Large intestine (tissue), 12 donors: ENCODE results near the gene GDA. TPM values are rescaled to one million over a fixed set of nuclear protein-coding genes. Genes with fewer than 3 reads are reported as not detected.

Source experiments
- DNase-seq, 2 donors: peaks; one replicate each; pipeline versions ENCODE4 v3.0.0 to v3.0.0-alpha.2; 2013
- H3K27ac ChIP-seq: one replicate; pipeline ENCODE4 v1.5.1; 2013; ENCODE audit warnings: low read length
- H3K27me3 ChIP-seq: 2 replicates; pipeline ENCODE4 v1.6.1; 2013; ENCODE audit warnings: low read length; ENCODE audit not compliant: control insufficient read depth, insufficient read depth
- H3K36me3 ChIP-seq: 2 replicates; pipeline ENCODE4 v1.6.1; 2013; ENCODE audit warnings: low read length; ENCODE audit not compliant: control insufficient read depth, insufficient read depth
- H3K4me1 ChIP-seq: one replicate; pipeline ENCODE4 v1.6.1; 2013; ENCODE audit warnings: low read length; ENCODE audit not compliant: control insufficient read depth, insufficient read depth
- H3K4me3 ChIP-seq: one replicate; pipeline ENCODE4 v1.5.1; 2013; ENCODE audit warnings: low read length
- H3K9me3 ChIP-seq: one replicate; pipeline ENCODE4 v1.6.1; 2013; ENCODE audit warnings: mild to moderate bottlenecking, low read depth, low read length, moderate library complexity; ENCODE audit not compliant: control insufficient read depth
- WGBS: methylation state at CpG from one replicate; pipeline ENCODE4 v1.1.5; 2013; ENCODE audit warnings: low lambda C conversion rate; ENCODE audit not compliant: insufficient coverage; 5-methylcytosine and 5-hydroxymethylcytosine counted together
- long read RNA-seq, 11 donors: transcript quantifications; one replicate each; lab custom pipeline, GENCODE V29; 2026
- polyA plus RNA-seq: library from polyadenylated mRNA; unstranded; fragments of 120-200 nt; gene quantifications from one replicate; pipeline ENCODE4 v1.2.1, GENCODE V29; 2013

The GDA gene
- 97.2 TPM for polyA plus RNA-seq
- long read RNA-seq, donor 1, full-length matches to known transcripts, result 4 of 4 reads
- long read RNA-seq, donor 1, partial matches to known transcripts, result 0 of 4 reads
- long read RNA-seq, donor 1, other reads (novel, unspliced or antisense), result 0 of 4 reads
- long read RNA-seq, donor 2, full-length matches to known transcripts, result 8 of 27 reads
- long read RNA-seq, donor 2, partial matches to known transcripts, result 19 of 27 reads
- long read RNA-seq, donor 2, other reads (novel, unspliced or antisense), result 0 of 27 reads
- long read RNA-seq, donor 3, result 0 reads
- long read RNA-seq, donor 4, result 0 reads
- long read RNA-seq, donor 5, full-length matches to known transcripts, result 2 of 2 reads
- long read RNA-seq, donor 5, partial matches to known transcripts, result 0 of 2 reads
- long read RNA-seq, donor 5, other reads (novel, unspliced or antisense), result 0 of 2 reads
- long read RNA-seq, donor 6, full-length matches to known transcripts, result 10 of 25 reads
- long read RNA-seq, donor 6, partial matches to known transcripts, result 15 of 25 reads
- long read RNA-seq, donor 6, other reads (novel, unspliced or antisense), result 0 of 25 reads
- long read RNA-seq, donor 7, full-length matches to known transcripts, result 2 of 10 reads
- long read RNA-seq, donor 7, partial matches to known transcripts, result 8 of 10 reads
- long read RNA-seq, donor 7, other reads (novel, unspliced or antisense), result 0 of 10 reads
- long read RNA-seq, donor 8, full-length matches to known transcripts, result 4 of 70 reads
- long read RNA-seq, donor 8, partial matches to known transcripts, result 66 of 70 reads
- long read RNA-seq, donor 8, other reads (novel, unspliced or antisense), result 0 of 70 reads
- long read RNA-seq, donor 9, full-length matches to known transcripts, result 3 of 8 reads
- long read RNA-seq, donor 9, partial matches to known transcripts, result 5 of 8 reads
- long read RNA-seq, donor 9, other reads (novel, unspliced or antisense), result 0 of 8 reads
- long read RNA-seq, donor 10, full-length matches to known transcripts, result 10 of 17 reads
- long read RNA-seq, donor 10, partial matches to known transcripts, result 7 of 17 reads
- long read RNA-seq, donor 10, other reads (novel, unspliced or antisense), result 0 of 17 reads
- long read RNA-seq, donor 11, full-length matches to known transcripts, result 5 of 31 reads
- long read RNA-seq, donor 11, partial matches to known transcripts, result 26 of 31 reads
- long read RNA-seq, donor 11, other reads (novel, unspliced or antisense), result 0 of 31 reads

DNA sequence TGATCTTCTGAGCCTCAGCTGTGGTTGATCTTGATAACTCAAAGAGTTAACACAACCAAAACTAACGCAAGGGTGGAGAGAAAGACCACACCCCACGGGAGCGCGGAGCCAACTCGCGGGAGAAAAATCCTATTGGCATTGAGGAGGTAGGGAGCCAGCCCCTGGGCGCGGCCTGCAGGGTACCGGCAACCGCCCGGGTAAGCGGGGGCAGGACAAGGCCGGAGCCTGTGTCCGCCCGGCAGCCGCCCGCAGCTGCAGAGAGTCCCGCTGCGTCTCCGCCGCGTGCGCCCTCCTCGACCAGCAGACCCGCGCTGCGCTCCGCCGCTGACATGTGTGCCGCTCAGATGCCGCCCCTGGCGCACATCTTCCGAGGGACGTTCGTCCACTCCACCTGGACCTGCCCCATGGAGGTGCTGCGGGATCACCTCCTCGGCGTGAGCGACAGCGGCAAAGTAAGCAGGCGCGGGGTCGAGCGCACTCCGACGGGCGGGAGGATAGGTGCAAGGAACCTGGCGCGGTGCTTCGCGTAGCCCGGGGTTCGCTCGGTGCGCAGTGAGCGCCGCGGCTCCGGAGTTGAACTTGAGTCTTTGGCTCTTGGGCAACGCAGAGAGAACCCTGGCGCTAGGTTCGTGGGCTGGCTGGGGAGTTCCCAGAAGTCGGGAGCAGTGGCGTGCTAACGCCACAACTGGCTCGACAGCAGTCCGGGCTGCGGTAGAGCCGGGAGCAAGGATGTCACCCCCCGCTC lies at the start of gene GDA:
Gene GDA (plus strand): TSS at position 210 of the 745 bp plus-strand sequence. CDS start 120 bp downstream, at position 330.
- H3K9me3 ChIP-seq, result no peaks in the 10 kb centered on the region
- no CpG with 5 or more reads among the region's 70 CpGs for whole genome bisulfite sequencing
- H3K27me3 ChIP-seq, result peaks cover 3% of the 10 kb centered on the region
- H3K4me1 ChIP-seq, result peaks cover 10% of the 10 kb centered on the region
- peak; percentile 59 to 84 for DNase-seq
- no peaks in the 10 kb centered on the region for H3K36me3 ChIP-seq
- peak within 1 kb of the TSS; percentile 92 for H3K27ac ChIP-seq
- H3K4me3 ChIP-seq, result peak within 1 kb of the TSS; percentile 73

DNA sequence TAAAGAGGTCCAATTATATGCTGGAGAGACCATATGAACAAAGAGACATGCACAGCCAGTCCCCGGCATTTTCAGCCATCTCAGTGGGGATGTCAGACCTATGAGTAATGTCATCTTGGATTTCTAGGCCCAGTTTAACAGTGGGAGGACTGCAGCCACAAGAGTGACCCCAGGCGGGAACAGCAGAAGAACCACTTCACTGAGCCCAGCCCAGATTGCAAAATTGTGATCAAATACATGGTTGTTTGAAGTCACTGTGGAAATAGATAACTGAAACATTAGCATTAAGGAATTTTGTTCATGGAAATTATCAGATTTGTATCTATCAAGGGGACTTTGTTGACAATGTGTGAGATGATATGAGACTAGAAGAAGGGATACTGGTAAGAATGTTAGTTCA lies 46.7 kb upstream of the GDA start:
- no peak for DNase-seq
- Histone ChIP-seq H3K4me3 (no peak overlapping the region), H3K36me3 (no peaks in the 10 kb centered on the region), H3K27me3 (no peaks in the 10 kb centered on the region), H3K4me1 (no peaks in the 10 kb centered on the region), H3K9me3 (no peaks in the 10 kb centered on the region), H3K27ac (no peak overlapping the region)
- WGBS, result no CpG with 5 or more reads among the region's 2 CpGs

DNA sequence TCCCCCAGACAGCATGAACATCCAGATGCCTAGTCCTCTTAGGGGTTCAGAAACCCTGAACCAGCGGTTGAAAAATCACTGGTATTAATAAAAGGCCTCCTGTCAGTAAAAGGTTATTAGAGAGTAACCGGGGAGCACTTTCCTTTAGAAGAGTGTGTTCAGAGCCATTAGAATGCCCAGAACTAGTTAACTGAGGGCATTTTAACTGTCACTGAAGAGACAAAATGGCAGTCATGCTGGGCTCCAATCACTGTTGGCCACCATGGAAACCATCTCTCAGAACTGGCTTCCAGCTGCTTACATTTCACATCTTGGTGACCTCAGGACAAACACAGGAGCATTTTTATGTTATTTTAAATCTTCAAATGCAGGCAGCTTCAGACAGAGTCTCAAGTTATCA lies 36.2 kb upstream of the GDA start:
- no peak for DNase-seq
- H3K9me3 ChIP-seq, result no peaks in the 10 kb centered on the region
- no peaks in the 10 kb centered on the region for H3K27me3 ChIP-seq
- H3K36me3 ChIP-seq, result no peaks in the 10 kb centered on the region
- H3K27ac ChIP-seq, result no peak overlapping the region
- WGBS, result no CpG with 5 or more reads among the region's 2 CpGs
- H3K4me1 ChIP-seq, result no peaks in the 10 kb centered on the region
- H3K4me3 ChIP-seq, result no peak overlapping the region

DNA sequence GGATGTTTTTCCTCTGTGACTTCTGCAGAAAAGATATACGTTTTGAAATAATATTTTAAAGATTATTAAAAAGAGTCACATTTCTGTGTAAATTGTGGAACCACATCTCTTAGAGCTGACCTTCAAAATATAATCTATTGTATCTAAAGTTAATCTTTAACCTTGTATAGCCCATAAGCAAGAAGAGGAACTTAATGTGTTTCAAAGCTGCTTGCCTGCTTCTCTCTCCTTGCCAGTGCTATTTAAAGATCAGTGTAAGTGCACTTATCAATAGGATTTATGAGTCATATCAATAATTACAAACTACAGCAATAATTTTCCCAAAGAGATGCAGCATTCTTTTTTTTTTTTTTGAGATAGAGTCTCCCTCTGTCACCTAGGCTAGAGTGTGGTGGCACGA lies 29.4 kb upstream of the GDA start:
- peaks cover 23% of the 10 kb centered on the region for H3K4me1 ChIP-seq
- peak in 1 of 2 donors; percentile 58 for DNase-seq
- peak overlapping the region; percentile 35 for H3K27ac ChIP-seq
- no peaks in the 10 kb centered on the region for H3K9me3 ChIP-seq
- no peaks in the 10 kb centered on the region for H3K27me3 ChIP-seq
- H3K36me3 ChIP-seq, result no peaks in the 10 kb centered on the region
- no CpG with 5 or more reads among the region's 2 CpGs for WGBS
- no peak overlapping the region for H3K4me3 ChIP-seq

DNA sequence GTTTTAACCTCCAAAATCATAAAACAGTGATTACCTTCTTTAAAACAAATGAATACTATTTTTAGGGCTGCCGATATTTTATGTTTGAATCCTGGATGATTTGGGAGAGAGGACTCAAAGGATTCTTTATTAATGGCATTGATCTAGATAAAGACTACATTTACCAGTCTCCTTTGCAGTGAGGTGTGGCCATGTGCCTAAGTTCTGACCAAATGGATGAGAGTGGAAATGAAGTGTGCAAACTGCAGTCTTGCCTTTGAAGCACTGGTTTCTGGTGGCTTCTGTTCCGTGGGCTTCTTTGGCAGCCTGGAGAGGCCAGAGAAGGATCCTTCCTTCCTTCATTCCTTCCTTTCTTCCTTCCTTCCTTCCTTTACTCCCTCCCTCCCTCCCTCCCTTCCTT lies 24.3 kb upstream of the GDA start:
- no peak overlapping the region for H3K4me3 ChIP-seq
- H3K9me3 ChIP-seq, result no peaks in the 10 kb centered on the region
- peaks cover 47% of the 10 kb centered on the region for H3K4me1 ChIP-seq
- no peak overlapping the region for H3K27ac ChIP-seq
- WGBS, result no CpG with 5 or more reads among the region's 2 CpGs
- H3K36me3 ChIP-seq, result no peaks in the 10 kb centered on the region
- no peak for DNase-seq
- H3K27me3 ChIP-seq, result no peaks in the 10 kb centered on the region

DNA sequence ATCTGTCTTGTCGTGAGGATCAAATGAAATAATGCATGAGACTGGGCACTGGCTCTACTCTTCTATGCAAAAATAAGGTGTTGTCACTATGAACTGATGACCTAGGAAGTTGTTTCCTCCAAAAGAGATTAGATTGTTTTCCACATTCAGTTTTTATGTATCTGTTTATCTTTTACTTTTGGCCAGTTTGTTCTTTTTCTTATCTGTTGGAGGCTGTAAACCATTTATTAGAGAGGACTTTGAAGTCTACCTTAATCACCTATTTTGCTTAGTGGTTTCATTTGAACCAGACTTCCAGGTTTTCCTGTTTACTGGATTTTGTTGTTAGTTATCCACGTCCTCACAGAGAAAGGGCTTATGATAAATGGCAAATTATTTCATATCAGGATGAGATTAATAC lies 21.5 kb upstream of the GDA start:
- no CpG with 5 or more reads among the region's 2 CpGs for WGBS
- Histone ChIP-seq H3K36me3 (no peaks in the 10 kb centered on the region), H3K9me3 (no peaks in the 10 kb centered on the region), H3K27ac (peak overlapping the region; percentile 97), H3K4me3 (no peak overlapping the region), H3K27me3 (no peaks in the 10 kb centered on the region), H3K4me1 (peaks cover 50% of the 10 kb centered on the region)
- DNase-seq, result peak; percentile 58 to 84

DNA sequence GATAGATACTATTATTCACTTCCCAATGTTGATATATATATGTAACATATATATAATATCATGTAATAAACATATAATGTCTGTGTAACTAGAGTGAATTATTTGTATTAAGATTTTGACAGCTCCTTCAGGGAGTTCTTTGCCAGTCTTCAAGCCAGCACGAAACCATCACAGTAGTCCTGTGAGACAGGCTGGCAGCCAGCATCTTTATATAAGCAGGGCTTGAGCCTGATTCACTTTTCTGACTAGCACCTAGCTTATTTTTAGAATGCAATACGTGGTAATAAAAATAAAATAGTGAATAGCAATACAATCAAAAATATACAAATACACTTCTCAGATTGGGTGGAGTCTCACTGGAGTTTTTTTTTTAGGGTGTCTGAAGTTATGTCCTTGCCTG lies 20.7 kb upstream of the GDA start:
- Histone ChIP-seq H3K4me1 (peaks cover 54% of the 10 kb centered on the region), H3K27ac (peak overlapping the region; percentile 97), H3K4me3 (no peak overlapping the region), H3K36me3 (no peaks in the 10 kb centered on the region), H3K9me3 (no peaks in the 10 kb centered on the region), H3K27me3 (no peaks in the 10 kb centered on the region)
- DNase-seq, result no peak
- no CpG with 5 or more reads among the region's 2 CpGs for WGBS

DNA sequence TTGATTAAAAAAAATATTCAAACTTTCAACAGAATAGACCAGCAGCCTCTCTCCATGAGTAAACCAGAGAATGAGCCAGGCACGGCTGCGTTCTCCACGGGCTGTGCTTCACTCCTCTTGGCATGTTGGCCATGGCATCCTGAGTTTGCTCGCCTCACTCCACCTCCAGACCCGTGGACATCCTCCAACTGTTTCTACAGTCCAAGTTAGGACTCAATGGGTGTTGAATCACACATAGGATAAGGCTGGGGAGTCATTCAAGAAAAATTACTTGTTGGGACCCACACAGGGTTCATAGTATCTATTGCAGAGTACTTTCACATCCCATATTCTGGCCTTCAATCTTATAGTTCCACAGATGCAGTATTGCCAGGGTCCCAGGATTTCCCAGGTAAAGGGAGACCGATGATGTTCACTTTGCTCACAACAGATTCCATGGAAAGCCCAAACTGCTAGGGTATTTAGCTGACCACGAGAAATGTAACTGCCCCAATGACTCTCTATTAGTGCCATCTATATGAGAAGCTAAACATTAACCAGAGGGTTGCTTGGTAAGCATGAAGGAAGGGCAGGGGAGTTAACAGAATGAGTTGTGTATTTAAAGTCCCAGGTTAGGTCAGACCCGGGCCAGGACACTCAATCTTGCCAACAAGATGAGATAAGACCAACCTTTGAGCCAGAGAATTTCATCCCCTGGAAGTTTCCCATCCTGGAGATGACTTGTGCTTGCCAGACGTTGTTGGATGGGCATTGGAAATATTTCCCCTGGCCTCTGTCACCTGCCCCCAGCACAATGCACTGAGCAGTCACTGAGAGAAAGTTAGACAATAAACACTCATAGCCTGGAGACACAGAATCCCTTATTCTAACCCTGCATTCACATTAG lies 19.7 kb upstream of the GDA start:
- Histone ChIP-seq H3K4me3 (no peak overlapping the region), H3K36me3 (no peaks in the 10 kb centered on the region), H3K27me3 (no peaks in the 10 kb centered on the region), H3K9me3 (no peaks in the 10 kb centered on the region), H3K27ac (peak overlapping the region; percentile 97), H3K4me1 (peaks cover 63% of the 10 kb centered on the region)
- WGBS, result no CpG with 5 or more reads among the region's 9 CpGs
- peak; percentile 85 to 96 for DNase-seq

DNA sequence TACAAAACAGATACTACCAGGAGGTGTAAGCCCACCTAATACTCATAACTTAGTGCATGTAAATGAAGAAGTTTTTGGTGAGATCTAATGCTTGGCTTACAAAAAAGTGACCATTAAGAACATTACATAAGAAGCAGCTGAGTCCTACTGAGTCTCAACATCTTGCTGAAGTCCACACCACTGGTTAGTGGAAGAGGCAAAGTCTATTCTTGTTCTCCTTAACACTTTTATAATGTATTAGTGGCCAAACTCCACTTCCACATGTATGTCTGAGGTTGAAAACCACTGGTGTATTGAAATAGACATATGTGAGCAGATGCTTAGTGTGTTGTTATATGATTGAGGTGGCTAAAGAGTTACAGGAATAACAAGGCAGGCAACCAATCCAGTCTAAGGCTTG lies 18.9 kb upstream of the GDA start:
- DNase-seq, result peak; percentile 34 to 69
- Histone ChIP-seq H3K9me3 (no peaks in the 10 kb centered on the region), H3K4me1 (peaks cover 66% of the 10 kb centered on the region), H3K36me3 (no peaks in the 10 kb centered on the region), H3K27me3 (no peaks in the 10 kb centered on the region), H3K27ac (peak overlapping the region; percentile 97), H3K4me3 (no peak overlapping the region)
